Activated T-cell treated with anti-CD3 and anti-CD28 coated beads, Interleukin-2, amount 50 U/mL, for 72 hours (primary cell): ENCODE data around the gene ABL1. TPM values are rescaled to one million over a fixed set of nuclear protein-coding genes. Genes with fewer than 3 reads are reported as not detected.

Experiments
- ATAC-seq, 2 donors: fragments of 150-1000 bp; cut with Tn5 transposase; replicated peaks in 1 of 2; 2 replicates each; pipeline ENCODE4 v1.10.0; 2021; ENCODE audit warnings: moderate library complexity in 2 of 2, mild to moderate bottlenecking in 1 of 2
- DNase-seq, 2 donors: peaks; one replicate each; pipeline ENCODE4 v3.0.0; 2021 to 2022; ENCODE audit warnings: mixed read lengths in 1 of 2
- H3K27ac Mint-ChIP-seq: one replicate; pipeline ENCODE4 v1.8.0; 2022; ENCODE audit warnings: mild to moderate bottlenecking, moderate library complexity, mixed read lengths
- H3K27me3 Mint-ChIP-seq: one replicate; pipeline ENCODE4 v1.8.0; 2022; ENCODE audit warnings: low read depth, mixed read lengths
- H3K36me3 Mint-ChIP-seq, 2 donors: one replicate each; pipeline ENCODE4 v1.8.0; 2022; ENCODE audit warnings: mixed read lengths in 2 of 2, mild to moderate bottlenecking in 1 of 2; ENCODE audit not compliant: insufficient read depth in 2 of 2
- H3K4me1 Mint-ChIP-seq: one replicate; pipeline ENCODE4 v1.8.0; 2022; ENCODE audit warnings: low read depth, mixed read lengths
- H3K4me3 Mint-ChIP-seq, 2 donors: one replicate each; pipeline ENCODE4 v1.8.0; 2022; ENCODE audit warnings: mild to moderate bottlenecking in 2 of 2, mixed read lengths in 2 of 2, moderate library complexity in 2 of 2
- H3K9me3 Mint-ChIP-seq, 2 donors: one replicate each; pipeline ENCODE4 v1.8.0; 2022; ENCODE audit warnings: mixed read lengths in 2 of 2
- total RNA-seq, 2 donors: library from RNA; stranded (reverse); gene quantifications; one replicate each; pipeline ENCODE4 v1.2.3, GENCODE V29; 2022

ABL1 gene
- total RNA-seq, 2 donors from 2014 or later, result 36.5 to 39.9 TPM

- Mint-ChIP-seq H3K27ac (no peak overlapping the region), H3K4me3 (no peak overlapping the region), H3K27me3 (no peaks in the 10 kb centered on the region), H3K9me3 (no peaks in the 10 kb centered on the region), H3K36me3 (peaks cover 2 to 3% of the 10 kb centered on the region in 2 donors), H3K4me1 (no peaks in the 10 kb centered on the region)
- ATAC-seq, result no peak
- no peak for DNase-seq
Observed at GRCh38 chr9:130872912-130873503, 38.0 kb downstream of the ABL1 start.

- ATAC-seq, result no peak
- no peak overlapping the region for H3K4me3 Mint-ChIP-seq
- peaks cover 2 to 3% of the 10 kb centered on the region in 2 donors for H3K36me3 Mint-ChIP-seq
- H3K4me1 Mint-ChIP-seq, result no peaks in the 10 kb centered on the region
- no peaks in the 10 kb centered on the region for H3K9me3 Mint-ChIP-seq
- no peaks in the 10 kb centered on the region for H3K27me3 Mint-ChIP-seq
- H3K27ac Mint-ChIP-seq, result no peak overlapping the region
- no peak for DNase-seq
Observed at GRCh38 chr9:130873966-130874365, 38.9 kb downstream of the ABL1 start.

- Mint-ChIP-seq H3K9me3 (no peaks in the 10 kb centered on the region), H3K4me1 (no peaks in the 10 kb centered on the region), H3K36me3 (peaks cover 2 to 3% of the 10 kb centered on the region in 2 donors), H3K27me3 (no peaks in the 10 kb centered on the region), H3K4me3 (no peak overlapping the region), H3K27ac (no peak overlapping the region)
- no peak for DNase-seq
- ATAC-seq, result no peak
Observed at GRCh38 chr9:130874783-130875182, 39.7 kb downstream of the ABL1 start.

- ATAC-seq, result no peak
- Mint-ChIP-seq H3K9me3 (no peaks in the 10 kb centered on the region), H3K4me1 (no peaks in the 10 kb centered on the region), H3K27me3 (no peaks in the 10 kb centered on the region), H3K36me3 (peaks cover 3% of the 10 kb centered on the region in 2 donors), H3K4me3 (no peak overlapping the region), H3K27ac (no peak overlapping the region)
- no peak for DNase-seq
Observed at GRCh38 chr9:130877300-130877699, 42.2 kb downstream of the ABL1 start.

GRCh38 chr9:130878295-130878694 is 43.2 kb downstream of the ABL1 start:
- Mint-ChIP-seq H3K27me3 (no peaks in the 10 kb centered on the region), H3K4me3 (no peak overlapping the region), H3K9me3 (no peaks in the 10 kb centered on the region), H3K36me3 (peaks cover 3% of the 10 kb centered on the region in 2 donors), H3K4me1 (no peaks in the 10 kb centered on the region), H3K27ac (no peak overlapping the region)
- no peak for ATAC-seq
- no peak for DNase-seq

GRCh38 chr9:130879863-130880411 is 44.9 kb downstream of the ABL1 start:
- ATAC-seq (no peak), DNase-seq (no peak)
- peaks cover 0 to 3% of the 10 kb centered on the region in 2 donors for H3K36me3 Mint-ChIP-seq
- no peaks in the 10 kb centered on the region for H3K27me3 Mint-ChIP-seq
- no peak overlapping the region for H3K4me3 Mint-ChIP-seq
- no peak overlapping the region for H3K27ac Mint-ChIP-seq
- no peaks in the 10 kb centered on the region for H3K4me1 Mint-ChIP-seq
- H3K9me3 Mint-ChIP-seq, result no peaks in the 10 kb centered on the region

GRCh38 chr9:130880599-130881220 is 45.7 kb downstream of the ABL1 start:
- ATAC-seq, result no peak
- Mint-ChIP-seq H3K36me3 (peaks cover 0 to 2% of the 10 kb centered on the region in 2 donors), H3K4me1 (no peaks in the 10 kb centered on the region), H3K27me3 (no peaks in the 10 kb centered on the region), H3K27ac (no peak overlapping the region), H3K4me3 (no peak overlapping the region), H3K9me3 (no peaks in the 10 kb centered on the region)
- DNase-seq, result no peak

GRCh38 chr9:130881516-130881915 is 46.5 kb downstream of the ABL1 start:
- Mint-ChIP-seq H3K27me3 (no peaks in the 10 kb centered on the region), H3K27ac (no peak overlapping the region)

GRCh38 chr9:130882696-130883225 is 47.7 kb downstream of the ABL1 start:
- ATAC-seq, result no peak
- H3K4me3 Mint-ChIP-seq, result no peak overlapping the region
- H3K36me3 Mint-ChIP-seq, result peaks cover 0 to 2% of the 10 kb centered on the region in 2 donors
- no peak overlapping the region for H3K27ac Mint-ChIP-seq
- H3K9me3 Mint-ChIP-seq, result no peaks in the 10 kb centered on the region
- no peaks in the 10 kb centered on the region for H3K27me3 Mint-ChIP-seq
- H3K4me1 Mint-ChIP-seq, result no peaks in the 10 kb centered on the region
- no peak for DNase-seq

More at GRCh38 chr9:130881516-130881915, 46.5 kb downstream of the ABL1 start:
- Mint-ChIP-seq H3K4me3 (no peak overlapping the region), H3K9me3 (no peaks in the 10 kb centered on the region), H3K36me3 (peaks cover 0 to 2% of the 10 kb centered on the region in 2 donors), H3K4me1 (no peaks in the 10 kb centered on the region)
- no peak for DNase-seq
- no peak for ATAC-seq

GRCh38 chr9:130883479-130883878 is 48.4 kb downstream of the ABL1 start:
- ATAC-seq, result no peak
- Mint-ChIP-seq H3K27ac (no peak overlapping the region), H3K4me3 (no peak overlapping the region), H3K36me3 (peaks cover 0 to 2% of the 10 kb centered on the region in 2 donors), H3K4me1 (no peaks in the 10 kb centered on the region), H3K27me3 (no peaks in the 10 kb centered on the region), H3K9me3 (no peaks in the 10 kb centered on the region)
- no peak for DNase-seq

GRCh38 chr9:130884111-130884531 is 49.1 kb downstream of the ABL1 start:
- ATAC-seq (no peak), DNase-seq (no peak)
- Mint-ChIP-seq H3K4me1 (no peaks in the 10 kb centered on the region), H3K27me3 (no peaks in the 10 kb centered on the region), H3K36me3 (peaks cover 0 to 2% of the 10 kb centered on the region in 2 donors), H3K9me3 (no peaks in the 10 kb centered on the region), H3K27ac (no peak overlapping the region), H3K4me3 (no peak overlapping the region)

GRCh38 chr9:130884542-130885483 is 49.8 kb downstream of the ABL1 start:
- no peak overlapping the region for H3K4me3 Mint-ChIP-seq
- H3K36me3 Mint-ChIP-seq, result peaks cover 0 to 2% of the 10 kb centered on the region in 2 donors
- no peaks in the 10 kb centered on the region for H3K9me3 Mint-ChIP-seq
- no peaks in the 10 kb centered on the region for H3K4me1 Mint-ChIP-seq
- H3K27ac Mint-ChIP-seq, result no peak overlapping the region
- no peak for DNase-seq
- ATAC-seq, result no peak
- no peaks in the 10 kb centered on the region for H3K27me3 Mint-ChIP-seq
